Esophagus squamous epithelium (tissue), 5 donors: Measurements from ENCODE around the gene FAM186B. TPM values are rescaled to one million over a fixed set of nuclear protein-coding genes. Genes with fewer than 3 reads are reported as not detected.

ENCODE experiments used
- DNase-seq: peaks from one replicate; lab custom pipeline; 2025; lab: John Stamatoyannopoulos, UW
- H3K27ac ChIP-seq, 4 donors: fragments of 200-600 bp; sonication (generic); one replicate each; pipeline ENCODE4 v1.5.1; 2016 to 2019; ENCODE audit warnings: mild to moderate bottlenecking in 1 of 4
- H3K27me3 ChIP-seq, 4 donors: fragments of 200-600 bp; sonication (generic); 1 replicate in 3 of 4; 2 replicates in 1 of 4; pipeline versions ENCODE4 v1.5.1 to v1.6.0; 2017 to 2021; ENCODE audit warnings: antibody characterized with exemption in 1 of 4
- H3K36me3 ChIP-seq, 3 donors: fragments of 200-600 bp; sonication (generic); one replicate each; pipeline ENCODE4 v1.5.1; 2016 to 2019
- H3K4me1 ChIP-seq, 3 donors: fragments of 200-600 bp; sonication (generic); one replicate each; pipeline ENCODE4 v1.5.1; 2017 to 2019
- H3K4me3 ChIP-seq, 4 donors: fragments of 200-600 bp; sonication (generic); 1 replicate in 3 of 4; 2 replicates in 1 of 4; pipeline ENCODE4 v1.5.1; 2016 to 2019; ENCODE audit warnings: mild to moderate bottlenecking in 2 of 4, moderate library complexity in 1 of 4
- H3K9me3 ChIP-seq, 3 donors: fragments of 200-600 bp; sonication (generic); one replicate each; pipeline ENCODE4 v1.5.1; 2016 to 2019
- POLR2A ChIP-seq, 4 donors: fragments of 450-650 bp; IDR thresholded peaks; one replicate each; pipeline ENCODE4 v1.6.1; 2017; ENCODE audit warnings: antibody characterized with exemption in 4 of 4, mild to moderate bottlenecking in 4 of 4, moderate library complexity in 3 of 4
- WGBS, 2 donors: methylation state at CpG; one replicate each; pipeline ENCODE4 v1.1.5; 2018; 5-methylcytosine and 5-hydroxymethylcytosine counted together
- intact Hi-C: fragments of 100-400 bp; cut with DNase I; formaldehyde crosslinking; loops from one replicate; pipeline ENCODE4 v1.15.0; 2022
- total RNA-seq, 4 donors: library from RNA; depleted of rRNA; stranded (reverse); fragments of >200 nt; gene quantifications; one replicate each; pipeline ENCODE4 v1.1.0, GENCODE V29; 2016
- TF ChIP-seq, protein P1 (sequence below), 6 experiments: fragments of 450-650 bp in 4 of 6; fragments of 200-600 bp in 2 of 6; sonication (generic) in 2 of 6; IDR thresholded peaks; one replicate each; pipeline ENCODE4 v1.5.1; 2016 to 2019; ENCODE audit warnings: antibody characterized with exemption in 6 of 6, mild to moderate bottlenecking in 4 of 6, moderate library complexity in 4 of 6
- donor health status: DM: yes; HTN: yes; CAD: no.

Gene FAM186B
- total RNA-seq, 4 donors from 2014 or later = 0.19 to 1.1 TPM; not detected in 2

- intact Hi-C loops = no loop called here
- Histone ChIP-seq H3K4me1 (peaks cover 12 to 28% (median 16%) of the 10 kb centered on the region in 3 donors), H3K9me3 (no peaks in the 10 kb centered on the region), H3K27ac (no peak overlapping the region), H3K27me3 (peaks cover 11 to 87% (median 19%) of the 10 kb centered on the region in 4 donors), H3K4me3 (no peak overlapping the region), H3K36me3 (no peaks in the 10 kb centered on the region)
- TF ChIP-seq POLR2A (IDR thresholded peaks at IDR 0.05) = no peak
- TF ChIP-seq, protein P1, sequence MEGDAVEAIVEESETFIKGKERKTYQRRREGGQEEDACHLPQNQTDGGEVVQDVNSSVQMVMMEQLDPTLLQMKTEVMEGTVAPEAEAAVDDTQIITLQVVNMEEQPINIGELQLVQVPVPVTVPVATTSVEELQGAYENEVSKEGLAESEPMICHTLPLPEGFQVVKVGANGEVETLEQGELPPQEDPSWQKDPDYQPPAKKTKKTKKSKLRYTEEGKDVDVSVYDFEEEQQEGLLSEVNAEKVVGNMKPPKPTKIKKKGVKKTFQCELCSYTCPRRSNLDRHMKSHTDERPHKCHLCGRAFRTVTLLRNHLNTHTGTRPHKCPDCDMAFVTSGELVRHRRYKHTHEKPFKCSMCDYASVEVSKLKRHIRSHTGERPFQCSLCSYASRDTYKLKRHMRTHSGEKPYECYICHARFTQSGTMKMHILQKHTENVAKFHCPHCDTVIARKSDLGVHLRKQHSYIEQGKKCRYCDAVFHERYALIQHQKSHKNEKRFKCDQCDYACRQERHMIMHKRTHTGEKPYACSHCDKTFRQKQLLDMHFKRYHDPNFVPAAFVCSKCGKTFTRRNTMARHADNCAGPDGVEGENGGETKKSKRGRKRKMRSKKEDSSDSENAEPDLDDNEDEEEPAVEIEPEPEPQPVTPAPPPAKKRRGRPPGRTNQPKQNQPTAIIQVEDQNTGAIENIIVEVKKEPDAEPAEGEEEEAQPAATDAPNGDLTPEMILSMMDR (IDR thresholded peaks at IDR 0.05) = no peak
- WGBS, 2 donors = 49 to 57% methylated on average over 15 to 16 of the region's 39 CpGs
- DNase-seq = no peak
Observed at GRCh38 chr12:49543914-49544815, 61.3 kb downstream of the FAM186B start.

DNA sequence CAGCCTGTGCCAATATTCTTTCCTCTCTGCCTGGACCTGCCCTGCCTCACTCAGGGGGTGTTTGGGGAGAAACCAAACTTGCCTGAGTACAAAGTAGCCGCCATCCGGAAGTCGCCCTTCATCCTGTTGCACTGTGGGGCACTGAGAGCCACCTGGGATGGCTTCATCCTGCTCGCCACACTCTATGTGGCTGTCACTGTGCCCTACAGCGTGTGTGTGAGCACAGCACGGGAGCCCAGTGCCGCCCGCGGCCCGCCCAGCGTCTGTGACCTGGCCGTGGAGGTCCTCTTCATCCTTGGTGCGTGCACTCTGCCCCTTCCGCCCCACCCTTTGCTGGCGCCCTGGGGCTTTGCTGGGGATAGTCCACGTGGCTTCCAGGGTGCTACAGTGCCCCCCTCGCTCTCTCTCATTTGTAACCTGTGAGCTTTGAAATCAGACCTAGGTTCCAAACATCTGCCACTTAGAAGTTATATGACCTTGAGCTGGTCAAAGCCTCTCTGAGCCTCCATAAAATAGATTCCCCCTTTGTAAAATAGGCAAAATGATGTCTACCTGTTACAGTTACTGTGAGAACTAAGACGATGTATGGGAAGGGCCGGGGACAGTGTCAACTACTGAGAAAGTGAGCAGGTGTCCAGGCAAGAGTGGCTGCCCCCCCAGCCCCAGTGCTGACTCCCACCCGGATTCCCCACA lies 62.1 kb downstream of the FAM186B start:
- intact Hi-C loops = no loop called here
- TF ChIP-seq POLR2A (IDR thresholded peaks at IDR 0.05) = no peak
- TF ChIP-seq, protein P1 (IDR thresholded peaks at IDR 0.05) = no peak
- H3K4me3 ChIP-seq = no peak overlapping the region
- DNase-seq = no peak
- H3K4me1 ChIP-seq = peaks cover 7 to 28% (median 16%) of the 10 kb centered on the region in 3 donors
- H3K36me3 ChIP-seq = no peaks in the 10 kb centered on the region
- H3K9me3 ChIP-seq = no peaks in the 10 kb centered on the region
- 51 to 74% methylated on average over 18 to 19 of the region's 20 CpGs for WGBS, 2 donors
- peaks cover 11 to 87% (median 11%) of the 10 kb centered on the region in 4 donors for H3K27me3 ChIP-seq
- H3K27ac ChIP-seq = no peak overlapping the region

DNA sequence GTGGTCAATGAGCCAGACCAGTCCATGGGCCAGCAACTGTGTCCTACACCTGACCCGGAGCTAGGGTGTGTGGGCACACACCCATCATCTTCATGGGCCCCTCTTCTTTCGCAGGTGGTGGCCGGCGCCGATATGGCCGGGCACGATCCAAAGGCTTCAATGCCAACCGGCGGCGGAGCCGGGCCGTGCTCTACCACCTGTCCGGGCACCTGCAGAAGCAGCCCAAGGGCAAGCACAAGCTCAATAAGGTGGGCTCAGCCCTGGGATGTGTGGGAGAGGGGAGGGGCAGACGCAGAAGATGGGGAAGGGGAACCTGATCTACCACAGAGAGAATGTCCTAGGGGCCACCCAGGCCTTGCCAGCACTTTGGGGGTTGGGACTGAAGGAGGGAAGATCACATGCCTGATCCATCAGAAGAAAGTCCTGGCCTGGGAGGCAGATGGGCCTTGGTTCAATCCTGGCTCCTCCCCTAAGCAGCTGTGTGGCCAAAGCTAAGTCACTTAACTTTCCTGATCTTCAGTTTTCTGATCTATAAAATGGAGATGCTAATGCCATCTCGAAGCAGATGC lies 62.8 kb downstream of the FAM186B start:
- WGBS, 2 donors = 73 to 94% methylated on average over 7 to 11 of the region's 15 CpGs
- intact Hi-C loops = no loop called here
- Histone ChIP-seq H3K4me3 (no peak overlapping the region), H3K27ac (no peak overlapping the region), H3K4me1 (peaks cover 11 to 31% (median 20%) of the 10 kb centered on the region in 3 donors), H3K27me3 (peaks cover 8 to 87% (median 10%) of the 10 kb centered on the region in 4 donors), H3K36me3 (no peaks in the 10 kb centered on the region), H3K9me3 (no peaks in the 10 kb centered on the region)
- no peak for DNase-seq
- TF ChIP-seq, protein P1 (IDR thresholded peaks at IDR 0.05) = no peak
- no peak for TF ChIP-seq POLR2A (IDR thresholded peaks at IDR 0.05)

DNA sequence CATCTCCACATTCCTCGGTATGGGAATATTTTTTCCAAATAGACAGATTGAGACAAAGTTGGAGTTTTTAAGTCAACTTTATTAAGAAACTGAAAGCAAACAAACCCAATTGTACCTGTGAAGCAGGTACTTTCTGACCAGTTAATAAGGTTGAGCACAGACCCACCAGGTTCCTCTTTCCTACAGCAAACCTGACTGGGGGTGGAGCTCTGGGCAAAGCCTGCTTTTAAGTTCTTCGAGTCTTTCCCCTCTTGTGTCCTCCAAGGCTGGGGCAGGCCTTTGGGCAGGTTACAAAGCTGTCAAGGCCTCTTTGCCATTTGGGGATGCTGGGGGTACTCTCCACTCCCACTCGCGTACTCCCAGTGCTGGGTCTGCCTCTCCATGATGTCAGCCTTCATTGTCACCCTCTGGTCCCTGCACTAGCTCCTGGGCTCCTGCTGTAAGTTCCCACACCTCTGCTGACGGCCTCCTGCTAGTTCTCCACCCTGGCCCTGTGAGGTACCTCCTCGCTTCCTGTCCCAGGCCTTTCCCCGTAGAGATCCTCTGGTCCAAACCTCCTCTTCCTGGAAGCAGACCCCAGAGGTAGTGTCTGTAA lies 63.4 kb downstream of the FAM186B start:
- H3K9me3 ChIP-seq = no peaks in the 10 kb centered on the region
- intact Hi-C loops = no loop called here
- H3K4me1 ChIP-seq = peaks cover 14 to 36% (median 24%) of the 10 kb centered on the region in 3 donors
- 78 to 85% methylated on average over 7 of the region's 7 CpGs for WGBS, 2 donors
- H3K27me3 ChIP-seq = peaks cover 5 to 87% (median 11%) of the 10 kb centered on the region in 4 donors
- H3K27ac ChIP-seq = no peak overlapping the region
- H3K4me3 ChIP-seq = no peak overlapping the region
- no peak for DNase-seq
- H3K36me3 ChIP-seq = no peaks in the 10 kb centered on the region
- TF ChIP-seq POLR2A (IDR thresholded peaks at IDR 0.05) = no peak
- TF ChIP-seq, protein P1 (IDR thresholded peaks at IDR 0.05) = no peak
